ENCODE measurements around the gene TNPO3. TPM values are rescaled to one million over a fixed set of nuclear protein-coding genes. Genes with fewer than 3 reads are reported as not detected.

TNPO3 gene
- total and polyA plus RNA-seq, 2 of the 4 experiments (the other 2 are of a cell fraction): 24.2 to 77.2 TPM

DNA sequence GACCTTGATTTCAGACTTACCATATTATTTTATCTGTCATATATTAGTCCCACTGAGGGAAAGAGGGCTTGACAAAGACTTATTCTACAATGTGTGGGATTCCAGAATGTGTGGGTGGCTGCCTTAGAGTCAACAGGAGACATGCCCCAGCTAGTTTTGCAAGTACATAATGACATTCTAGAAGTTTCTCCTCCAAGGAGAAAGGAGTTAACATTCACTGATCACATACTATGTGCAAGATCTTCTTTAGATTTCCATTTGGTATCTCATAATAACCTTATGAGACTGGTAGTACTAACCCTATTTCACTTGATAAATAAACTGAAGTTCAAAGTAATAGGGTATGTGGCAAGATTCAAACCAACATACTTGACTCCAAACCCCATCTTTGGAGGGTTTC lies 92.0 kb downstream of the TNPO3 start:
- BruUV-seq (replicated peaks): no TSS peak
- H3K4ac ChIP-seq (ENCODE audit: low read depth, low read length): no peak overlapping the region
- H2BK20ac ChIP-seq (ENCODE audit: low read depth, low read length): no peak overlapping the region
- dilution Hi-C loops (cut with HindIII; ENCODE audit: low sequenced_read_pairs, unreplicated experiment): no loop called here
- intact Hi-C loops (cut with micrococcal nuclease): loop anchor here (5.0 kb wide), 1 partner anchor 39 kb away; no protein-coding TSS in a partner anchor
- in situ Hi-C loops (cut with MboI; ENCODE audit: low sequenced_read_pairs): no loop called here
- no peak overlapping the region for H3K14ac ChIP-seq (replicated peaks; ENCODE audit: low read depth, low read length)
- peaks cover 0 to 9% of the 10 kb centered on the region in 2 experiments; a peak in 2 of 4 replicates for H3K79me1 ChIP-seq (ENCODE audit: low read depth in 1 of 2, low read length in 2 of 2)
- POLR2A ChIA-PET (ENCODE audit: unreplicated experiment): no interaction called here
- H3K9ac ChIP-seq (ENCODE audit: low read depth, low read length): no peak overlapping the region
- CTCF ChIA-PET: no interaction called here
- H3K56ac ChIP-seq (ENCODE audit: extremely low read depth, insufficient read depth, low read length): no peak overlapping the region
- H4K91ac ChIP-seq (ENCODE audit: insufficient read depth, low read depth, low read length): no peak overlapping the region
- H4K8ac ChIP-seq (ENCODE audit: low read depth in 2 of 2, low read length in 2 of 2): no peak overlapping the region
- H2AFZ ChIP-seq (replicated peaks; ENCODE audit: low read length, poor library complexity): no peak overlapping the region
- no peaks in the 10 kb centered on the region; the same call in 1 of the 2 replicates for H3K9me1 ChIP-seq (ENCODE audit: insufficient read depth, low read length)
- ATAC-seq (ENCODE audit: low read depth): no peak
- H3K36me3 ChIP-seq (ENCODE audit: control insufficient read depth, insufficient read depth, low read length): peaks cover 18% of the 10 kb centered on the region
- no peak overlapping the region for H3K27ac ChIP-seq (ENCODE audit: insufficient read depth, low read length)
- H2AK9ac ChIP-seq (replicated peaks; ENCODE audit: low read depth, low read length, poor library complexity): no peak overlapping the region
- no peak overlapping the region for H2BK120ac ChIP-seq (ENCODE audit: low read depth, low read length)
- H3K23ac ChIP-seq (ENCODE audit: low read depth, low read length): no peak overlapping the region
- H3K4me1 ChIP-seq (ENCODE audit: control insufficient read depth, insufficient read depth, low read length): peaks cover 4% of the 10 kb centered on the region; the same call in 1 of the 2 replicates
- no peaks in the 10 kb centered on the region for H3K27me3 ChIP-seq (ENCODE audit: control insufficient read depth, insufficient read depth, low read length)
- no peak overlapping the region for H2BK15ac ChIP-seq (ENCODE audit: low read depth, low read length)
- no peak overlapping the region for H4K5ac ChIP-seq (ENCODE audit: low read depth, low read length)
- no peak overlapping the region for H2AK5ac ChIP-seq (ENCODE audit: low read depth, low read length)
- no peaks in the 10 kb centered on the region for H3K9me3 ChIP-seq (ENCODE audit: control insufficient read depth, insufficient read depth, low read length)
- no peak for TF ChIP-seq MAZ (IDR thresholded peaks at IDR 0.05; ENCODE audit: borderline replicate concordance, low read depth, low read length)
- TF ChIP-seq, protein P1, sequence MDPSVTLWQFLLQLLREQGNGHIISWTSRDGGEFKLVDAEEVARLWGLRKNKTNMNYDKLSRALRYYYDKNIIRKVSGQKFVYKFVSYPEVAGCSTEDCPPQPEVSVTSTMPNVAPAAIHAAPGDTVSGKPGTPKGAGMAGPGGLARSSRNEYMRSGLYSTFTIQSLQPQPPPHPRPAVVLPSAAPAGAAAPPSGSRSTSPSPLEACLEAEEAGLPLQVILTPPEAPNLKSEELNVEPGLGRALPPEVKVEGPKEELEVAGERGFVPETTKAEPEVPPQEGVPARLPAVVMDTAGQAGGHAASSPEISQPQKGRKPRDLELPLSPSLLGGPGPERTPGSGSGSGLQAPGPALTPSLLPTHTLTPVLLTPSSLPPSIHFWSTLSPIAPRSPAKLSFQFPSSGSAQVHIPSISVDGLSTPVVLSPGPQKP (IDR thresholded peaks at IDR 0.05; ENCODE audit: borderline replicate concordance, low read depth, low read length): no peak
- TF ChIP-seq, protein P2, sequence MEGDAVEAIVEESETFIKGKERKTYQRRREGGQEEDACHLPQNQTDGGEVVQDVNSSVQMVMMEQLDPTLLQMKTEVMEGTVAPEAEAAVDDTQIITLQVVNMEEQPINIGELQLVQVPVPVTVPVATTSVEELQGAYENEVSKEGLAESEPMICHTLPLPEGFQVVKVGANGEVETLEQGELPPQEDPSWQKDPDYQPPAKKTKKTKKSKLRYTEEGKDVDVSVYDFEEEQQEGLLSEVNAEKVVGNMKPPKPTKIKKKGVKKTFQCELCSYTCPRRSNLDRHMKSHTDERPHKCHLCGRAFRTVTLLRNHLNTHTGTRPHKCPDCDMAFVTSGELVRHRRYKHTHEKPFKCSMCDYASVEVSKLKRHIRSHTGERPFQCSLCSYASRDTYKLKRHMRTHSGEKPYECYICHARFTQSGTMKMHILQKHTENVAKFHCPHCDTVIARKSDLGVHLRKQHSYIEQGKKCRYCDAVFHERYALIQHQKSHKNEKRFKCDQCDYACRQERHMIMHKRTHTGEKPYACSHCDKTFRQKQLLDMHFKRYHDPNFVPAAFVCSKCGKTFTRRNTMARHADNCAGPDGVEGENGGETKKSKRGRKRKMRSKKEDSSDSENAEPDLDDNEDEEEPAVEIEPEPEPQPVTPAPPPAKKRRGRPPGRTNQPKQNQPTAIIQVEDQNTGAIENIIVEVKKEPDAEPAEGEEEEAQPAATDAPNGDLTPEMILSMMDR (conservative IDR thresholded peaks at IDR 0.05; ENCODE audit: low read depth, low read length): no peak
- TF ChIP-seq BHLHE40 (IDR thresholded peaks at IDR 0.05; ENCODE audit: low read depth, low read length): no peak
- TF ChIP-seq RFX5 (IDR thresholded peaks at IDR 0.05; ENCODE audit: low read depth, low read length): no peak
- TF ChIP-seq SMC3 (IDR thresholded peaks at IDR 0.05; ENCODE audit: low read depth, low read length): no peak
- no peak for TF ChIP-seq FOS (IDR thresholded peaks at IDR 0.05; ENCODE audit: low read depth, low read length)
- TF ChIP-seq RAD21 (IDR thresholded peaks at IDR 0.05; ENCODE audit: low read length): no peak
- no peak for TF ChIP-seq NFE2L2 (IDR thresholded peaks at IDR 0.05; ENCODE audit: low read depth, low read length)
- TF ChIP-seq CEBPB (IDR thresholded peaks at IDR 0.05; ENCODE audit: low read depth, low read length): no peak
- TF ChIP-seq CHD1 (IDR thresholded peaks at IDR 0.05; ENCODE audit: low read depth, low read length): no peak
- TF ChIP-seq RCOR1 (IDR thresholded peaks at IDR 0.05; ENCODE audit: insufficient replicate concordance, low read length): no peak
- no peak for TF ChIP-seq MXI1 (IDR thresholded peaks at IDR 0.05; ENCODE audit: borderline replicate concordance, low read depth, low read length)
- no peak for TF ChIP-seq POLR2A (IDR thresholded peaks at IDR 0.05; ENCODE audit: low read depth, low read length)
- TF ChIP-seq, protein P3, sequence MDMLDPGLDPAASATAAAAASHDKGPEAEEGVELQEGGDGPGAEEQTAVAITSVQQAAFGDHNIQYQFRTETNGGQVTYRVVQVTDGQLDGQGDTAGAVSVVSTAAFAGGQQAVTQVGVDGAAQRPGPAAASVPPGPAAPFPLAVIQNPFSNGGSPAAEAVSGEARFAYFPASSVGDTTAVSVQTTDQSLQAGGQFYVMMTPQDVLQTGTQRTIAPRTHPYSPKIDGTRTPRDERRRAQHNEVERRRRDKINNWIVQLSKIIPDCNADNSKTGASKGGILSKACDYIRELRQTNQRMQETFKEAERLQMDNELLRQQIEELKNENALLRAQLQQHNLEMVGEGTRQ (IDR thresholded peaks at IDR 0.05; ENCODE audit: low read depth, low read length): no peak
- TF ChIP-seq MAFK (IDR thresholded peaks at IDR 0.05; ENCODE audit: low read depth, low read length): no peak
- no peak overlapping the region for H3K18ac ChIP-seq (ENCODE audit: low read depth, low read length)
- H3K4me2 ChIP-seq (ENCODE audit: low read depth, low read length): no peak overlapping the region; the same call in 1 of the 2 replicates
- no peak overlapping the region for H3K4me3 ChIP-seq (ENCODE audit: insufficient read depth, low read depth, low read length)
- no peak for DNase-seq
- no peaks in the 10 kb centered on the region; the same call in 1 of the 2 replicates for H4K20me1 ChIP-seq (ENCODE audit: insufficient read depth, low read length)
- no peak overlapping the region for H2BK5ac ChIP-seq (ENCODE audit: low read depth, low read length, poor library complexity, severe bottlenecking)
